Medulla oblongata (tissue), 1 donor: ENCODE data around the gene TADA1.
"Not testable (repeated sequence)": the region's sequence is repeated elsewhere in the genome, so short reads cannot be mapped to it uniquely, and the experiment has no call there.

ENCODE experiments used
- DNase-seq: peaks from one replicate; pipeline ENCODE4 v3.0.0-alpha.2; 2015; ENCODE audit errors: extremely low spot score

The TADA1 gene

DNA sequence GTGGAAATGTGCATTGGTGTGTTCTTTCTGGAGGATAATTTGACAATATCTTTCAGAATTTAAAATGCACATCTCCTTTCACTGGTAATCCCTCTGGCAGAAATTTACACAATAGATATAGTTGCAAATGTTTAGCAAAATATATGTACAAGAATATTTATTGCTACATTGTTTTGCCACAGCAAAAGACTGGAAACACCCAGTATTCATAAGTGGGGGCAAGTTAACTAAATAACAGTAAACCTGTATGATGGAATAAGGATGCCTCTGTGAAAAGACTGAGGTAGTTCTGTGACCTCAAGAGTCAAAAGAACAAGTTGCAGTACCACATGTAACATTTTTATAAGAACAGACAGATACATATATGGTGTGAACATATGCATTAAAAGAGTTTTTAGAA lies 13.7 kb upstream of the TADA1 start:
- DNase-seq, result no peak

- no peak for DNase-seq
These were observed 12.5 kb upstream of the TADA1 start for GRCh38 chr1:166888373-166889111.

GRCh38 chr1:166884971-166885370 lies 8.9 kb upstream of the TADA1 start:
- DNase-seq, result no peak

DNA sequence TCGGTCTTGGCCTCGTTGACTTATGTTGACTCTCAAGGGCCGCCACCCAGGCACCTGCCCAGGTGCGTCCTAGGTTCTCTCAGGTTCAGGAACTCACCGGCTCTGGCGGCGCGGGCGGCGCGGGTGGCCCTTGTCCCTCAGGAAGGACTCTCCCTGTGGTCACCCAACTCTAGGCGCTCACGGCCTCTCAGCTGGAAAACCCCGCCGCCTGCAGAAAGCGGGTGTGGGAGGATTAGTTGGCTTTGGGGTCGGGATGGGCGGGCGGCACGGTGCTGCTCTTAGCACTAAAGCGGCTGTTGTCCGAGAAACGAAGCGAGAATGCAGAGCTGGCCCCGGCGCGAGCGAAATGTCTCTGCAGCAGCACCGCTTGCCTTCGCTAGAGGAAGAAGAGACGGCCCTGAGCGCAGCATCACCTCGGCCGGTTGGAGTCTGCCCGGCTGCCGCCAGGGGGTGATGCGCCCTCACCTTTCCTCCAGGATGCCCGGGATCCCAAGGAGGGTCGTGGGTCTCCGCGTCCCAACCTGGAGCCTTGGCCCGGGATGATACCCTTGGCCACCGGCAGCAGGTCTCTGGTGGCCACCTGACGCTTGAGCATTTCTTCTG lies 8.1 kb upstream of the TADA1 start:
- peak; percentile 57 for DNase-seq

GRCh38 chr1:166882893-166883292 lies 6.8 kb upstream of the TADA1 start:
- DNase-seq, result no peak

GRCh38 chr1:166878173-166878917 lies 2.3 kb upstream of the TADA1 start:
- DNase-seq, result not testable (repeated sequence)

- DNase-seq, result no peak
These were observed 425 bp upstream of the TADA1 start for GRCh38 chr1:166876540-166876838.

- DNase-seq, result no peak
These were observed 746 bp downstream of the TADA1 start for GRCh38 chr1:166875302-166875733.

- DNase-seq, result no peak
These were observed 1.6 kb downstream of the TADA1 start for GRCh38 chr1:166874464-166874863.

- DNase-seq, result no peak
These were observed 5.5 kb downstream of the TADA1 start for GRCh38 chr1:166870584-166870983.

DNA sequence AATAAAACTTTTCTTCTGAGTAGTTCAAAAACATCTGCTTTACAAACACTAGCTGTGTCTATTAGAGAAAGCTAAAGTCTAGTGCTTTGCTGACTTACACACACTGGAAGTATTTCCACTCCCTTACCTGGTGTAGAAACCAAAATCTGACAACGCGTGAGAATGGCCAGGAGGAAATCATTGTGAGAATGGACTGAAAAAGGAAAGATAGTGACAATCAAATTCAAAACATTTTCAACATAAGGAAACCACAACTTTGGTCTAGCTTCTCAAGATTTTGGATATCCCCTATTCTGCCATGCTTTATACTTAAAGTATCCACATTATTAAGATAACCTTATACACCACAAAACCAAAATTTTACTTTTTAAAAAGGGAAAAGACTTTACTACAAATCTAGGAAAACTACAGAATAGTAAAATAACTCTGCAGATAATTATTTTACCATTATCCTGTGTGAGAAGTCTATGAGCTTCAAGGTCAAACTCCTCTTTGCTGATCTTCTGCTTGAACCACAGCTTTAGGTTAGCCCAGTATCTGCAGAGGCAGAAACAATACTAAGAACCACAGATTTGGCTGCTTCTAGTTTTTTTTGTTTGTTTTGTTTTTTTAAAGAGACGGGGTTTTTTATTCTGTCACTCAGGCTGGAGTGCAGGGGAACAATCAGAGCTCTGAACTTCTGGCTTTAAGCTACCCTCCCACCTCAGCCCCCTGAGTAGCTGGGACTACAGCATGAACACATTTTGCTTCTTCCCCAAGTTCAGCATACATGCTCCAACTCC lies 6.6 kb downstream of the TADA1 start:
- no peak for DNase-seq

- no peak for DNase-seq
These were observed 7.4 kb downstream of the TADA1 start for GRCh38 chr1:166868639-166869038.

DNA sequence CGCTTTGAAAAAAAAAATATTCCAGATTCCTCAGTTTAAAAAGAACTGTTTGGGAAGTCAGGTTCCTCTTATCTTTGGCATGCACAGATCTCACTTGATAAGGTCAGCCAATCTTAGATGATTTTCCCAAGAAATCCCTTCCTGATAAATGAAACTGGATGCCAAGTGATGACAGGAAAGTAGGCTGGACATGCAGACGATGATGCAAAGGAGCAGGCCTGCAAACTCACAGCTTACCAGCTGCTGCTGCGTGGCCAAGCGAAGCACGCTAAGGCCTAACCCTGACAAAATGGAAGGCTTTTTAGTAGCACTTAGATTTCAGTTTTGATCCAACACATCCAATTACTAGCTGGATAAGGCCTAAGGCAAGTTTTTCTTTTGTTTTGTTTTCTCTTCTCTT lies 10.1 kb downstream of the TADA1 start:
- DNase-seq, result no peak

DNA sequence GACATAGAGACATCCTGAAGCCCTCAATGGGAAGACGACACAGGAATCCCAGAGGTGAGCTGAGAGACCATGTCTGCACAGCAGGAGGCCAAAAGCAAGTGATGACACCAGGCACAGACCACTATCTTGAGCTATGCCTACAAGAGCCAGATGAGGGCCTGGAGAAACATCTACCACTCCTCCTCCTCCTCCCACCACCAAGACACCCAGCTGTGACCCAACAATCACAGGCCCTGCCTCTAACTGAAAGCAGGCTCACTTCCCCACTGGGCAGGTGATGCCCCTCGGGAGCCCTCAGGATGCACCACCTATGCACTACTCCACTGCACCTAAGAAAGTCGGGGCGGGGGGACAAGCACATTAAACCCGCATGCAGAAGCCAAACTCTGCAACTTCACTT lies 16.5 kb downstream of the TADA1 start:
- DNase-seq, result no peak

- DNase-seq, result peak; percentile 91
These were observed 17.2 kb downstream of the TADA1 start for GRCh38 chr1:166858726-166859419.

DNA sequence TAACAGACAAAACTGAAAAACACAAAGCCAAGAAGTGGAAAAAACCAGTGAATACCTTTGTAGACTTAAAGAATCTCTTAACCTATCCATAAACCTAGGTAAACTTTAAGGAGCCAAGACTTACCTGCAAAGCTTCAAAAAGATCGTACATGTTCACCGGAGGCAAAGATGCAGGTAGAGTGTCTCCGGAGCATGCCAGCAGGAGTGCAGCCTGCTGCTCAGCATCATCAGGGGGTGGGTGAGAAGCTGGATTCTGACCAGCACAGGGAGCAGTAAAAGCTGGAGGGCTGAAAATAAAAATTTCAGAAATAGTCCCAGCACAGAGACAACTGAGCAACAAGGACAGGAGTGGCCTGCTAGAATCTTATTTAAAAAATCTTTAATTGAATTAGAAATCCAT lies 18.1 kb downstream of the TADA1 start:
- DNase-seq, result no peak

DNA sequence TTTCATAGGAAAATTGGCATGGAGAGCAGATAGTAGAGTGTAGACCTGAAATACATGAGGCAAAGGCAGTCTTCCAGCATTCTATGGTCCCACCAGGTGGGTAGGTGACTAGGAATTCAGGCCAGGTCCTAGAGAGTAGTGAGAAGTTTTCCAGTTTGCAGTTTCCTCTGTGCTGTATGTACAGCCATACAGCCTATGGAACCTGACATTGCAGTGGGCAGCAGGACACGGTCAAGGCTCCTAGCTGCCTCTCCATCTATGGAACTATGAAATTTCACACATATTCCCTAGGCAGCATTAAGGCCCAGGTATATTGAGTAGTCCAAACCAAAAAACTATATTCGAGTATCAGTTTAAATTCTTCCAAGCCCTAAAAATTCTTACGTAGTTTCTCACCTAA lies 20.5 kb downstream of the TADA1 start:
- DNase-seq, result no peak

GRCh38 chr1:166852918-166853317 lies 23.1 kb downstream of the TADA1 start:
- no peak for DNase-seq

GRCh38 chr1:166849135-166849534 lies 26.9 kb downstream of the TADA1 start:
- no peak for DNase-seq

- no peak for DNase-seq
These were observed 27.9 kb downstream of the TADA1 start for GRCh38 chr1:166848193-166848592.

DNA sequence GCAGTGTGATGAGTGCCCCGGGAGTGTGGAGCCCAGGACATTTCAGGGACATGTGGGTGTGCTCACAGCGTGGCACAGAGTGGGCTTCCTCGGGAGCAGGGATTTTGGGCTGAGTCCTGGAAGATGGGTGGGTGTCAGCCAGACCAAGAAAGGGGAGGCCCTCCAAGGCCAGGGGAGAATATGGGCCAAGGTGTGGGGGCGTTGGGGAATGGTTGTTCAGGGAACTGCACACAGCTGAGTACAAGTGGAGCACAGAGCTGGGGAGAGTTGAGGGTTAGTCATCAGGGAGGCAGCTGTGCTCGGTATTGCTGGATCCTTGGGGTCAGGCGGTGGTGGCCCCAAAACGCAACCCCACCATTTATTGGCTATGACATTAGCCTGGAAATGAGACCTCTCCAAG lies 31.3 kb downstream of the TADA1 start:
- no peak for DNase-seq
